ENCODE data around the gene MFSD2A. TPM values are rescaled to one million over a fixed set of nuclear protein-coding genes. Genes with fewer than 3 reads are reported as not detected.

The MFSD2A gene
- polyA plus RNA-seq, 3 donors: 6.8 to 17.9 (median 7.9) TPM

- H3K4me3 Mint-ChIP-seq: no peak overlapping the region
- intact Hi-C loops (cut with micrococcal nuclease): no loop called here
- peaks cover 31% of the 10 kb centered on the region for H3K4me1 Mint-ChIP-seq
- H3K27ac Mint-ChIP-seq: no peak overlapping the region
- no peak overlapping the region for H3K9ac ChIP-seq (ENCODE audit: insufficient read depth, low read length, poor library complexity, severe bottlenecking)
- H3K4me1 ChIP-seq (ENCODE audit: control insufficient read depth in 1 of 2, insufficient read depth in 2 of 2, low read length in 2 of 2): peaks cover 20 to 23% of the 10 kb centered on the region in 2 donors
- H2AFZ ChIP-seq (ENCODE audit: insufficient read depth, low read depth, low read length, poor library complexity, severe bottlenecking): no peak overlapping the region
- H3K27ac ChIP-seq (ENCODE audit: low read depth in 1 of 2, low read length in 2 of 2): no peak overlapping the region
- peaks cover 0 to 1% (median 0%) of the 10 kb centered on the region in 3 donors for H3K27me3 Mint-ChIP-seq (ENCODE audit: low read depth in 3 of 3)
- H3K36me3 ChIP-seq (replicated peaks in 1 of 2; ENCODE audit: control insufficient read depth in 1 of 2, insufficient read depth in 2 of 2, low read length in 2 of 2): no peaks in the 10 kb centered on the region
- H3K79me2 ChIP-seq (ENCODE audit: insufficient read depth, low read length): no peaks in the 10 kb centered on the region
- WGBS (ENCODE audit: insufficient coverage): no CpG with 5 or more reads among the region's 2 CpGs
- peaks cover 0 to 20% (median 6%) of the 10 kb centered on the region in 7 donors for H3K9me3 Mint-ChIP-seq
- no peaks in the 10 kb centered on the region for H3K36me3 Mint-ChIP-seq
- H3K27me3 ChIP-seq (ENCODE audit: control insufficient read depth in 2 of 2, insufficient read depth in 2 of 2, low read length in 2 of 2): no peaks in the 10 kb centered on the region
- DNase-seq: no peak
- no peak overlapping the region for H3K4me2 ChIP-seq (replicated peaks; ENCODE audit: extremely low read depth, low read length, poor library complexity, severe bottlenecking)
- H4K20me1 ChIP-seq (ENCODE audit: insufficient read depth, low read length): no peaks in the 10 kb centered on the region
- TF ChIP-seq, protein P1, sequence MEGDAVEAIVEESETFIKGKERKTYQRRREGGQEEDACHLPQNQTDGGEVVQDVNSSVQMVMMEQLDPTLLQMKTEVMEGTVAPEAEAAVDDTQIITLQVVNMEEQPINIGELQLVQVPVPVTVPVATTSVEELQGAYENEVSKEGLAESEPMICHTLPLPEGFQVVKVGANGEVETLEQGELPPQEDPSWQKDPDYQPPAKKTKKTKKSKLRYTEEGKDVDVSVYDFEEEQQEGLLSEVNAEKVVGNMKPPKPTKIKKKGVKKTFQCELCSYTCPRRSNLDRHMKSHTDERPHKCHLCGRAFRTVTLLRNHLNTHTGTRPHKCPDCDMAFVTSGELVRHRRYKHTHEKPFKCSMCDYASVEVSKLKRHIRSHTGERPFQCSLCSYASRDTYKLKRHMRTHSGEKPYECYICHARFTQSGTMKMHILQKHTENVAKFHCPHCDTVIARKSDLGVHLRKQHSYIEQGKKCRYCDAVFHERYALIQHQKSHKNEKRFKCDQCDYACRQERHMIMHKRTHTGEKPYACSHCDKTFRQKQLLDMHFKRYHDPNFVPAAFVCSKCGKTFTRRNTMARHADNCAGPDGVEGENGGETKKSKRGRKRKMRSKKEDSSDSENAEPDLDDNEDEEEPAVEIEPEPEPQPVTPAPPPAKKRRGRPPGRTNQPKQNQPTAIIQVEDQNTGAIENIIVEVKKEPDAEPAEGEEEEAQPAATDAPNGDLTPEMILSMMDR (IDR thresholded peaks at IDR 0.05): no peak
- H3K4me3 ChIP-seq (replicated peaks in 1 of 3; ENCODE audit: low read depth in 2 of 3, low read length in 3 of 3): no peak overlapping the region
- peaks cover 0 to 7% of the 10 kb centered on the region in 2 donors for H3K9me3 ChIP-seq (replicated peaks in 1 of 2; ENCODE audit: control insufficient read depth in 1 of 2, insufficient read depth in 1 of 2, low read length in 2 of 2)
These were observed 46.5 kb downstream of the MFSD2A start for GRCh38 chr1:40001456-40001855.

GRCh38 chr1:40003156-40004093 lies 48.5 kb downstream of the MFSD2A start:
- no peak overlapping the region for H3K27ac ChIP-seq (ENCODE audit: low read depth in 1 of 2, low read length in 2 of 2)
- H2AFZ ChIP-seq (ENCODE audit: insufficient read depth, low read depth, low read length, poor library complexity, severe bottlenecking): no peak overlapping the region
- TF ChIP-seq, protein P1 (IDR thresholded peaks at IDR 0.05): no peak
- H3K36me3 Mint-ChIP-seq: no peaks in the 10 kb centered on the region
- no peak overlapping the region for H3K4me3 Mint-ChIP-seq
- no peaks in the 10 kb centered on the region for H3K27me3 ChIP-seq (ENCODE audit: control insufficient read depth in 2 of 2, insufficient read depth in 2 of 2, low read length in 2 of 2)
- intact Hi-C loops (cut with micrococcal nuclease): no loop called here
- H3K36me3 ChIP-seq (replicated peaks in 1 of 2; ENCODE audit: control insufficient read depth in 1 of 2, insufficient read depth in 2 of 2, low read length in 2 of 2): no peaks in the 10 kb centered on the region
- H3K9ac ChIP-seq (ENCODE audit: insufficient read depth, low read length, poor library complexity, severe bottlenecking): no peak overlapping the region
- H3K4me1 ChIP-seq (ENCODE audit: control insufficient read depth in 1 of 2, insufficient read depth in 2 of 2, low read length in 2 of 2): peaks cover 13 to 17% of the 10 kb centered on the region in 2 donors
- peaks cover 22% of the 10 kb centered on the region for H3K4me1 Mint-ChIP-seq
- peaks cover 0 to 7% of the 10 kb centered on the region in 2 donors for H3K9me3 ChIP-seq (replicated peaks in 1 of 2; ENCODE audit: control insufficient read depth in 1 of 2, insufficient read depth in 1 of 2, low read length in 2 of 2)
- no peak overlapping the region for H3K4me2 ChIP-seq (replicated peaks; ENCODE audit: extremely low read depth, low read length, poor library complexity, severe bottlenecking)
- no peaks in the 10 kb centered on the region for H3K79me2 ChIP-seq (ENCODE audit: insufficient read depth, low read length)
- peaks cover 0 to 19% (median 10%) of the 10 kb centered on the region in 7 donors for H3K9me3 Mint-ChIP-seq
- no peaks in the 10 kb centered on the region for H4K20me1 ChIP-seq (ENCODE audit: insufficient read depth, low read length)
- H3K27ac Mint-ChIP-seq: no peak overlapping the region
- DNase-seq: peak in 2 of 3 donors; percentile 8 to 31
- 58% methylated on average over 2 of the region's 10 CpGs for WGBS (ENCODE audit: insufficient coverage)
- H3K27me3 Mint-ChIP-seq (ENCODE audit: low read depth in 3 of 3): peaks cover 0 to under 1% (median 0%) of the 10 kb centered on the region in 3 donors
- H3K4me3 ChIP-seq (replicated peaks in 1 of 3; ENCODE audit: low read depth in 2 of 3, low read length in 3 of 3): no peak overlapping the region
